Middle frontal gyrus (tissue), 1 donor: ENCODE measurements around the gene CAPN9.

Experiments used
- DNase-seq: peaks from one replicate; pipeline ENCODE4 v3.0.0-alpha.2; 2015; ENCODE audit warnings: low spot score; ENCODE audit errors: extremely low spot score

Gene CAPN9

DNA sequence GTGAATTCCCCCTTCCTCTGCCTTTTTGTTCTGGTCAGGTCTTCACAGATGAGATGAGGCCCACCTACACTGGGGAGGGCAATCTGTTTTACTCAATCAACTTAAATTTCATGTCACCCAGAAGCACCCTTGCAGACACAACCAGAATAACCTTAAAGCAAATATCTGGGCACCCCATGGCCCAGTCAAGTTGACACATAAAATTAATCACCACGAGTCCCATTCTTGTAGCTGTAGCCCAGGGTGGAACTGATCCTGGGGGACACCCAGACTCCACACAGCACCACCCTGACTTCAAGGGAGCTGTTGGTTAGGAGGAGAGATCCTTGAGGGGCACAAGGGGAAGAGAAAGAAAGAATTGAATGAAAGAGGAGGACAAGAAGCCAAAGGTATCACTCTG, 23.1 kb downstream of the CAPN9 start:
- DNase-seq = no peak

GRCh38 chr1:230771773-230772354, 24.7 kb downstream of the CAPN9 start:
- DNase-seq = no peak

DNA sequence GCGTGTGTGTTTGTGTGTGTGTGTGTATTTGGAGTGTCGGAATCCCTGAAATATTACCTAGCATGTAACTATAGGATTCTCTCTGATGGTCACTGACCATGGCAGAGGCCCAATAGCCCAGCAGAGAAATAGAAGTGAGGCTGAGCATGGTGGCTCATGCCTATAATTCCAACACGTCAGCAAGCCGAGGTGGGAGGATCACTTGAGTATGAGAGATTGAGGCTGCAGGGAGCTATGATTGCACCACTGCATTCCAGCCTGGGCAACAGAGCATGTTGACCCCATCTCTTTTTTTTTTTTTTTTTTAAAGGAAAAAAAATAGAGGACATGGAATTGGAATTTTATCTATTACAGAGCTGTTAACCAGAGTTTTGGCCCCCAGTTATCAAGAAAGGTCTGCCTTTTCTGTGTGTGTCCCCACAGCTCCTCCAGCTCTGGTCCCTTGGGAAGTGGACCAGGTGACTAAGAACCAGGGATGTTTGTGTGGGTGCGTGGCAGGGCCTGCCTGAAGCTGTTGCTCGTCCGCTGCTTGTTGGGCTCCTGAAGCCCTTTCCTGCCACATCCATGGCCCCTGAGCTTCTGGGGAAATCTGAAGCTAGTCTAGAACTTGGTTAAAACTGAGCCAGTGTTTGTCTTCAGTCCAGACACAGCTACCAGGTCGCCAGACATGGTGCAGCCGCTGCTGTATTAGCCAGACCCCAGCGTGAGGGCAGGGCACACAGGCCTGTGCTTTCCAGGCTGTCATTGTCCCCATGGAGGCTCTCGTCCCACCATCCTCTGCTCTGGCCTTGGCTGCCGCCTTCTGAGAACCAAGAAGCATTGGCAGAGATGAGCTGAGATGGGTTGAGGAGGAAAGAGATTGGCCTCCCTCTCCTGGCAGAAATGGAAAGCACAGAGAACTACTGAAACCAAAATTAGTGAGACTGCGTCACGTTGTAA, 25.5 kb downstream of the CAPN9 start:
- DNase-seq = peak; percentile 78

GRCh38 chr1:230773396-230774033, 26.3 kb downstream of the CAPN9 start:
- DNase-seq = no peak

- DNase-seq = no peak
Measured at GRCh38 chr1:230778916-230779590, 31.9 kb downstream of the CAPN9 start.

DNA sequence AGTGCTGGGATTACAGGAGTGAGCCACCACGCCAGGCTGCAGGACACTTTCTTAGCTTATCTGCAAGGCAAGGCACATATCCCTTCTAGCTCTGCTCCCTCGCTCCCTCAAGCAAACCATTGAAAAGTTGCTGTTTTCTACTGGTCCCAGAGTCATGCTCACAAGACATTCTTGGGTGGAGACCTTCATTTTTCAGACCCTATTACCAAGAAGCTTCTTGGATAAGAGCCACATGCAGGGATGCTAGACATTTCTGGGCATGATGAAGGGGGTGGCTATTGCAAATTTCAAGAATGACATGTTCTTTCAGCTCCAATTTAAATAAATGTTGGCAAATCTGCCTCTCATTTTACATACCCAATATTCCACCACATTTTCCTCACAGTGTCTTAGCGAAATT, 33.9 kb downstream of the CAPN9 start:
- no peak for DNase-seq

DNA sequence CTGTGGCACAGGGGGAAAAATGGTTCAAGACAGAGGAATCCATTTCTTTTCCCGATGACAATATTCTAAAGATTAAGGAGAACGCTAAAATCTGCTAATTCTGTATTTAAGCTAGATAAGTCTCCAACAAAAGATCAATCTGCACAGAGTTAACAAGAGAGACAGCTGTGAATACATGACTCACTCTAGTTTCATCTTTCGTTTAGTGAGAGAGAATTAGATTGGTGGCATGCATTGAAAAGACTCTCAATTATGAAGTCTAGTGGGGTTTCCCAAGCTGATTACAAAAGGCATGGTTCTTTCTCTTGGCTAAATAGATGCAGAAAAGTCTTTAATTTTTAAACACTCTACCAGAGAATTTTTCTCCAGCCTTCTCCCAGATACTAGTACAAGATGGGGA, 34.4 kb downstream of the CAPN9 start:
- DNase-seq = no peak

DNA sequence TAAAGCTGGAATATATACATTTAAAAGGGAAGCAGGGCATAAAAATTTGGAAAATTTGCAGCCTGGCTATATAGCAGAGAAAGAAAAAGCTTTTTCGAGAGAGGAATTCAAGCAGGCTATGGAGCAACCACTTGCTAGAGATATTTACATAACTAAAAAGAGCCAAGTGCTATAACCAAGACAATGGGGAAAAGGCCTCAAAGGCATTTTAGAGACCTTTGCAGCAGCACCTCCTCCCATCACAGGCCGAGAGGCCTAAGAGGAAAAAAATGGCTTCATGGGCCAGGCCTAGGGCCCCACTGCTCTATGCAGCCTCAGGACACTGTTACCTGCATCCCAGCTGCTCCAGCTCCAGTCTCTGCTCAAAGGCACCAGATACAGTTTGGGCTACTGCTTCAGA, 37.0 kb downstream of the CAPN9 start:
- DNase-seq = no peak

GRCh38 chr1:230785636-230786384, 38.6 kb downstream of the CAPN9 start:
- no peak for DNase-seq

DNA sequence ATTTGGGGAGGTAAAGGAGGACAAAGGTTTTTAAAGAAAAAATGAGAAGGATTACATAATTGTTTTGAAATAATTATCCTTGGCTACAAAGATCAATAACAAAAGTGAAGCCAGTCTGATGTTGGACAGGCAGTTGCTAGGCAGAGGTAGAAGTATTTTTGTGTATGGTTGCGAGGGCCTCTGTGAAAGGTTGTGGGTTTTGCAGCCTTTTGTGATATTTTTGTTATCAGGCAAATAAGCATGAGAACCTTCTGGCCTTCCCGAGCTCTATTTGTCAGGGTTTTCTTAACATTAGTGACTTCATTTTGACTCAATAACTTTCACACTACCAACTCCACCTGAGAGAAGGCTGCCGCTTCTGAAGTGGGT, 39.2 kb downstream of the CAPN9 start:
- DNase-seq = no peak

DNA sequence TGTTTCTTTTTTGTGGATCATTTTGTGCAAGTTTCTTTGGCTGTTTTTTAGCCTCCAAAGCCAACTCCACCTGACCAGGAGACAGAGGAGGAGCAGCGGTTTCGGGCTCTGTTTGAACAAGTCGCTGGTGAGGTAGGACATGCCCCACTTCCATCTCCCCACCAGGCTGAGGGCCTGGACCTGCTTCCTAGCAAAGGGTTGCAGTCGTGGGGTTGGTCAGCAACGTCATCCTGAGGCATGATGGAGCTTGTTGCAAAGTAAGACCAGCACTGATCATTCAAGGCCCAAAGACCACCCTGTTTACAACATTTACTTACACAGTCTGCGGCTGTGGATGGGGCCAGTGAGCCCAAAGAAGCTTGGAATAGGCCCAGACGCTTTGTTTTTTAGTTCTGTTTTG, 40.3 kb downstream of the CAPN9 start:
- DNase-seq = no peak

GRCh38 chr1:230788561-230789275, 41.5 kb downstream of the CAPN9 start:
- no peak for DNase-seq

DNA sequence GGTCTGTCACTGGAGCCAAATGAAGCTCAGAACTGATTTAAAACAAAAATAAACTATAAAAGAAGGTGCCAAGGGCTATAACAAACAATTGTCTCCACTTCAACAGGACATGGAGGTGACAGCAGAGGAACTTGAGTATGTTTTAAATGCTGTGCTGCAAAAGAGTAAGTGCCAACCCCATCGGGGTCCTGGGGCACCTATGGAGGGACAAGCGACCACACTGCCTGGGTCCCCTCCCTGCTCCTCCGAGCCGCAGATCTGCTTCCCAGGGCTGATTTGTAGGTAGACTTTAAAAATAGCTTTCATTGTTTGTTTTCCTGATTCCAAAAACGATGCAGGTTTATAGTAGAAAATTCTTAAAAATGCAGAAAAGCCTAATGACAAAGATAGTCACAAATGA, 42.8 kb downstream of the CAPN9 start:
- no peak for DNase-seq

DNA sequence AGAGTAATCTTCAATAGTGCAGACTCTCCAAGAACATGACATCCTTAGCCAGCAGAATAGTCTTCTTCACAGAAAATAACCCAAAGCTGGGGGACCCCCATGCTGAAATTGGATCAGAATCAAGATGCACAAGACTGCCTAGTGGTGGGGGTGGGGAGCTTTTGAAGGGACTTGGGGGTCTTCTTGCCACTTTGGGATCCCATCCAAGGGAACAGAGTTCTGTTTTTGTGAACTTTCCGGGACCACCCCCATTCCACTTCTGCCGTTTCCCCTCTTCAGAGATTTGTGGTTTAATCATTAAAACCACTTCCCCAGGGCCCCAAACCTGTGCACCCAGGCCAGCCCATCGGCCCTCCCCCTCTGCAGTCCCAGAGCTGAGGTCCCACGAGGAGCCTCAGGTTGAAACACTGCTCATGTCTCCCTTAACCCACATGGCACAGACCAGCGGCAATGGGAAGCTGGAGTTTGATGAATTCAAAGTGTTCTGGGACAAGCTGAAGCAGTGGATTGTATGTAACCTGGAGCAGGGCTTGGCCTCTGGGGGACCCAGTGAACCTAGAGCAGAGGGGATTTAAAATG, 44.9 kb downstream of the CAPN9 start:
- DNase-seq = no peak

DNA sequence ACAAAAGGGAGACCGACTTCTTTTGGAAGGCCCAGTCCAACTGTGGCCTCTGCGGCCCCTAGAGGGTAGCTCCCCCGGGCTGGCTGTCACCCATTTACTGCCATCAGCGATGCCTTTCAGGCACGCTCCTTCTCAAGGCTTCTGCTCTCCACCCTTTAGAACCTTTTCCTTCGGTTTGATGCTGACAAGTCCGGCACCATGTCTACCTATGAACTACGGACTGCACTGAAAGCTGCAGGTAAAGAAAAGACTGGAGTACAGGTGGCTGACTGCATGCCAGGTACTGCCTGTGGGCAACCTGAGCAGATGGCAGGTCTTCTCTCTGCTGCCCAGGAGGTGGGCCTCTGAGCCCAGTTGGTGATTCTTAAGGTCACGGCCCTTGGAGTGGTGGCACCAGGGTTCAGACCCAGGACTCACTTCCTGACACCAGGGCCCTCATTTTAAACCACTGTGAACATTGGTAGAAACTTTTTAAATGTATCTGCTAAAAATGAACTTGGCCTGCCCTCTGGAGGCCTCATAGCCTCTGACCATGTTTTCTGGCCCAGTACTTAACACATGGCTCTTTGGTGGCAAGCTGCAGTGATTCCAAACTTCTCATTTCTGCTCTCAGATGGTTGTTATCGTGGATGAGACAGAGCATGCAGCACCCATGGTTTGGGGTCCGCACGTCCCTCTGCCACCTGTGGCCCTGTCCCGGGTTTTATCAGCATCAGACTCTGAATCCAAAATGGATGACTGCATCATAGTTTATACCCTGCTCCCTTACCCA, 45.7 kb downstream of the CAPN9 start:
- DNase-seq = no peak

DNA sequence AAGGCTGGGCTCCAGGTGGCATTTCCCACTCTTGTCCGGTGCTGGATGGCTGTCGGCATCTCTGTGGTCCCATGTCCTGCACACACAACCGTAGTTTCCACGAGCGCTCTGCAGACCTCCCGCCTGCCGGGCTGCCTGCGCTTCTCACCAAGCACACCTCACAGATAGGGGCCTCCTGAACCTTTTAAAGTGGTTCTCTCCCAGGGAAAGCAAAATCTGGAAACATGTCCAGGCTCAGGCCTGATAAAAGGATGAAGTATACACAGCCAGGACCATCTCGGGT, 46.2 kb downstream of the CAPN9 start:
- no peak for DNase-seq

GRCh38 chr1:230794431-230794830, 47.2 kb downstream of the CAPN9 start:
- DNase-seq = no peak

- DNase-seq = no peak
Measured at GRCh38 chr1:230794871-230795605, 47.9 kb downstream of the CAPN9 start.

DNA sequence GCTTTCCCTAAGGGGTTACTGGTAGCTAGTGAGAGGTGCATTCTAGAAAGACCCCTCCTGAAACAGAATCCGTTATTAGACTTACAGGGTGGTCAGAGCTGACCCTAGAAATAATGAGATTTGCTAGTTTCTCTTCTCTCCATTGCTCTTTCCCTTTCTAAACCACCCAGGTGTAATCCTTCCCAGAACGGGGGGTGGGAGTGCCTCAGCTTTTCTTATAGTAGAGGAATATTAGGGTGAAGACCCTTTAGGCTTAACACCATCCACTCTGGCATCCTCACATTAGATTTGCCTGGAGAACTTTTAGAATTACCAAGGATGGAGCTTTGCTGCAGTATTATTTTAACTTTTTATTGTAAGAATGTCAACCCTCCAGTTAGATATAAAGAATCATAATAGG, 49.4 kb downstream of the CAPN9 start:
- no peak for DNase-seq
